ENCODE measurements around the gene KCNQ5. TPM values are rescaled to one million over a fixed set of nuclear protein-coding genes. Genes with fewer than 3 reads are reported as not detected.

KCNQ5 gene
- polyA plus RNA-seq, 1 donor (not counting 4 experiments of a cell fraction or from before 2014, with no cell fraction given), result 3.4 TPM

GRCh38 chr6:73036689-73037088, 414.8 kb downstream of the KCNQ5 start:
- TF ChIP-seq EZH2 (IDR thresholded peaks at IDR 0.05; ENCODE audit: low read length), result no peak
- TF ChIP-seq, protein P1, sequence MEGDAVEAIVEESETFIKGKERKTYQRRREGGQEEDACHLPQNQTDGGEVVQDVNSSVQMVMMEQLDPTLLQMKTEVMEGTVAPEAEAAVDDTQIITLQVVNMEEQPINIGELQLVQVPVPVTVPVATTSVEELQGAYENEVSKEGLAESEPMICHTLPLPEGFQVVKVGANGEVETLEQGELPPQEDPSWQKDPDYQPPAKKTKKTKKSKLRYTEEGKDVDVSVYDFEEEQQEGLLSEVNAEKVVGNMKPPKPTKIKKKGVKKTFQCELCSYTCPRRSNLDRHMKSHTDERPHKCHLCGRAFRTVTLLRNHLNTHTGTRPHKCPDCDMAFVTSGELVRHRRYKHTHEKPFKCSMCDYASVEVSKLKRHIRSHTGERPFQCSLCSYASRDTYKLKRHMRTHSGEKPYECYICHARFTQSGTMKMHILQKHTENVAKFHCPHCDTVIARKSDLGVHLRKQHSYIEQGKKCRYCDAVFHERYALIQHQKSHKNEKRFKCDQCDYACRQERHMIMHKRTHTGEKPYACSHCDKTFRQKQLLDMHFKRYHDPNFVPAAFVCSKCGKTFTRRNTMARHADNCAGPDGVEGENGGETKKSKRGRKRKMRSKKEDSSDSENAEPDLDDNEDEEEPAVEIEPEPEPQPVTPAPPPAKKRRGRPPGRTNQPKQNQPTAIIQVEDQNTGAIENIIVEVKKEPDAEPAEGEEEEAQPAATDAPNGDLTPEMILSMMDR (optimal IDR thresholded peaks at IDR 0.05 in 1 of 3, IDR thresholded peaks at IDR 0.05 in 1 of 3, conservative IDR thresholded peaks at IDR 0.05 in 1 of 3; ENCODE audit: extremely low read depth in 1 of 3, insufficient read depth in 2 of 3, low read length in 3 of 3), result no peak
- no peaks in the 10 kb centered on the region for H3K27me3 ChIP-seq (ENCODE audit: control insufficient read depth, extremely low read depth, insufficient read depth, low read length)
- H4K20me1 ChIP-seq (ENCODE audit: control insufficient read depth, extremely low read depth, insufficient read depth, low read length), result no peaks in the 10 kb centered on the region
- no peak overlapping the region for H3K27ac ChIP-seq (ENCODE audit: control insufficient read depth, insufficient read depth, low read length)
- no peak overlapping the region for H3K4me2 ChIP-seq (ENCODE audit: control insufficient read depth, extremely low read depth, insufficient read depth, low read depth, low read length)
- no peak for DNase-seq (ENCODE audit: low read depth, low spot score)
- peaks cover 15% of the 10 kb centered on the region for H3K4me1 ChIP-seq (ENCODE audit: control insufficient read depth, extremely low read depth, insufficient read depth, low read length)
- H2AFZ ChIP-seq (ENCODE audit: control insufficient read depth, low read length), result no peak overlapping the region
- H3K9me1 ChIP-seq (ENCODE audit: control insufficient read depth, extremely low read depth, insufficient read depth, low read length), result no peaks in the 10 kb centered on the region
- no peak overlapping the region for H3K4me3 ChIP-seq (ENCODE audit: control insufficient read depth in 2 of 3, extremely low read depth in 1 of 3, insufficient read depth in 2 of 3, low read depth in 1 of 3, low read length in 3 of 3)
- no peaks in the 10 kb centered on the region for H3K36me3 ChIP-seq (ENCODE audit: control insufficient read depth in 2 of 2, extremely low read depth in 1 of 2, insufficient read depth in 2 of 2, low read length in 2 of 2)
- H3K9me3 ChIP-seq (ENCODE audit: control insufficient read depth, low read depth, low read length), result no peaks in the 10 kb centered on the region
- H3K79me2 ChIP-seq (ENCODE audit: control insufficient read depth, insufficient read depth, low read length), result no peaks in the 10 kb centered on the region
- H3K9ac ChIP-seq (ENCODE audit: control insufficient read depth, extremely low read depth, insufficient read depth, low read length), result no peak overlapping the region
- dilution Hi-C loops (cut with MboI; ENCODE audit: extremely low pct_ligation_motif_present, low sequenced_read_pairs), result no loop called here
- no peak for FAIRE-seq

- Histone ChIP-seq H3K4me1 (ENCODE audit: control insufficient read depth, extremely low read depth, insufficient read depth, low read length) (no peaks in the 10 kb centered on the region), H2AFZ (ENCODE audit: control insufficient read depth, low read length) (no peak overlapping the region), H3K9me3 (ENCODE audit: control insufficient read depth, low read depth, low read length) (no peaks in the 10 kb centered on the region), H3K9ac (ENCODE audit: control insufficient read depth, extremely low read depth, insufficient read depth, low read length) (no peak overlapping the region), H4K20me1 (ENCODE audit: control insufficient read depth, extremely low read depth, insufficient read depth, low read length) (no peaks in the 10 kb centered on the region), H3K4me3 (ENCODE audit: control insufficient read depth in 2 of 3, extremely low read depth in 1 of 3, insufficient read depth in 2 of 3, low read depth in 1 of 3, low read length in 3 of 3) (no peak overlapping the region), H3K9me1 (ENCODE audit: control insufficient read depth, extremely low read depth, insufficient read depth, low read length) (no peaks in the 10 kb centered on the region), H3K27ac (ENCODE audit: control insufficient read depth, insufficient read depth, low read length) (no peak overlapping the region), H3K4me2 (ENCODE audit: control insufficient read depth, extremely low read depth, insufficient read depth, low read depth, low read length) (no peak overlapping the region), H3K36me3 (ENCODE audit: control insufficient read depth in 2 of 2, extremely low read depth in 1 of 2, insufficient read depth in 2 of 2, low read length in 2 of 2) (no peaks in the 10 kb centered on the region), H3K27me3 (ENCODE audit: control insufficient read depth, extremely low read depth, insufficient read depth, low read length) (no peaks in the 10 kb centered on the region), H3K79me2 (ENCODE audit: control insufficient read depth, insufficient read depth, low read length) (no peaks in the 10 kb centered on the region)
- FAIRE-seq, result no peak
- no peak for DNase-seq (ENCODE audit: low read depth, low spot score)
- no peak for TF ChIP-seq EZH2 (IDR thresholded peaks at IDR 0.05; ENCODE audit: low read length)
- TF ChIP-seq, protein P1 (optimal IDR thresholded peaks at IDR 0.05 in 1 of 3, IDR thresholded peaks at IDR 0.05 in 1 of 3, conservative IDR thresholded peaks at IDR 0.05 in 1 of 3; ENCODE audit: extremely low read depth in 1 of 3, insufficient read depth in 2 of 3, low read length in 3 of 3), result no peak
- dilution Hi-C loops (cut with MboI; ENCODE audit: extremely low pct_ligation_motif_present, low sequenced_read_pairs), result no loop called here
Observed at GRCh38 chr6:73041051-73041450, 419.2 kb downstream of the KCNQ5 start.

Measured in keratinocyte (primary cell).